CD4-positive, alpha-beta memory T cell (primary cell): ENCODE results near the gene KIAA1217. TPM values are rescaled to one million over a fixed set of nuclear protein-coding genes. Genes with fewer than 3 reads are reported as not detected.

ENCODE experiments used
- CTCF ChIA-PET: fragments of 350-600 bp; sonication (Branson Sonifier 250); formaldehyde crosslinking; loops from one replicate; lab custom pipeline; 2021; ENCODE audit warnings: inconsistent platforms; ENCODE audit not compliant: partially characterized antibody; lab: Charles Lee
- POLR2A ChIA-PET: fragments of 350-600 bp; sonication (Branson Sonifier 250); formaldehyde crosslinking; loops from one replicate; lab custom pipeline; 2021; ENCODE audit not compliant: partially characterized antibody; lab: Charles Lee
- DNase-seq, 5 donors: peaks; one replicate each; pipeline versions ENCODE4 v3.0.0 to v3.0.0-alpha.2; 2020 to 2022; ENCODE audit warnings: mixed read lengths in 1 of 5
- H3K27ac ChIP-seq: one replicate; pipeline ENCODE4 v1.7.0; 2013; ENCODE audit warnings: low read depth, low read length
- H3K27me3 ChIP-seq: 2 replicates; pipeline ENCODE4 v1.7.0; 2013; ENCODE audit warnings: mild to moderate bottlenecking, low read length, moderate library complexity; ENCODE audit not compliant: insufficient read depth
- H3K36me3 ChIP-seq: 2 replicates; pipeline ENCODE4 v1.7.0; 2013; ENCODE audit warnings: mild to moderate bottlenecking, low read length, moderate library complexity; ENCODE audit not compliant: insufficient read depth
- H3K4me1 ChIP-seq: 2 replicates; pipeline ENCODE4 v1.7.0; 2013; ENCODE audit warnings: mild to moderate bottlenecking, low read length, moderate library complexity; ENCODE audit not compliant: insufficient read depth
- H3K4me3 ChIP-seq, 2 donors: one replicate each; pipeline ENCODE4 v1.7.0; 2013; ENCODE audit warnings: low read length in 2 of 2, mild to moderate bottlenecking in 1 of 2
- H3K9me3 ChIP-seq, 2 donors: one replicate each; pipeline ENCODE4 v1.7.0; 2013; ENCODE audit warnings: low read length in 2 of 2, control low read depth in 1 of 2; ENCODE audit not compliant: control insufficient read depth in 1 of 2
- H3K27ac Mint-ChIP-seq, 7 donors: one replicate each; pipeline ENCODE4 v1.8.0; 2020 to 2021; ENCODE audit warnings: mixed read lengths in 7 of 7, mild to moderate bottlenecking in 6 of 7, inconsistent platforms in 3 of 7, moderate library complexity in 3 of 7
- H3K27me3 Mint-ChIP-seq, 2 donors: one replicate each; pipeline ENCODE4 v1.8.0; 2020 to 2021; ENCODE audit warnings: mixed read lengths in 2 of 2
- H3K36me3 Mint-ChIP-seq, 2 donors: one replicate each; pipeline ENCODE4 v1.8.0; 2020 to 2021; ENCODE audit warnings: mixed read lengths in 2 of 2, inconsistent platforms in 1 of 2, mild to moderate bottlenecking in 1 of 2
- H3K4me1 Mint-ChIP-seq, 4 donors: one replicate each; pipeline ENCODE4 v1.8.0; 2020 to 2021; ENCODE audit warnings: mixed read lengths in 4 of 4, mild to moderate bottlenecking in 1 of 4
- H3K4me3 Mint-ChIP-seq, 8 donors: one replicate each; pipeline ENCODE4 v1.8.0; 2020 to 2021; ENCODE audit warnings: mixed read lengths in 8 of 8, mild to moderate bottlenecking in 7 of 8, moderate library complexity in 6 of 8, inconsistent platforms in 3 of 8
- H3K9me3 Mint-ChIP-seq, 8 donors: one replicate each; pipeline ENCODE4 v1.8.0; 2020 to 2021; ENCODE audit warnings: mixed read lengths in 8 of 8, mild to moderate bottlenecking in 5 of 8, inconsistent platforms in 3 of 8, moderate library complexity in 1 of 8
- intact Hi-C: fragments of 100-400 bp; cut with micrococcal nuclease; formaldehyde crosslinking; loops from one replicate; pipeline ENCODE4 v1.15.1; 2023
- polyA plus RNA-seq, 2 donors: library from polyadenylated mRNA; unstranded; fragments of 300-500 nt; fragmentation: Illumina TruSeq; gene quantifications; one replicate each; pipeline ENCODE4 v1.2.3, GENCODE V29; 2021
- total RNA-seq, 2 experiments: library from RNA; stranded (reverse); gene quantifications; one replicate each; pipeline ENCODE4 v1.2.3, GENCODE V29; 2021

Gene KIAA1217
- total and polyA plus RNA-seq, 4 experiments from 2014 or later = 0.69 to 0.75 (median 0.70) TPM; not detected in 1

DNA sequence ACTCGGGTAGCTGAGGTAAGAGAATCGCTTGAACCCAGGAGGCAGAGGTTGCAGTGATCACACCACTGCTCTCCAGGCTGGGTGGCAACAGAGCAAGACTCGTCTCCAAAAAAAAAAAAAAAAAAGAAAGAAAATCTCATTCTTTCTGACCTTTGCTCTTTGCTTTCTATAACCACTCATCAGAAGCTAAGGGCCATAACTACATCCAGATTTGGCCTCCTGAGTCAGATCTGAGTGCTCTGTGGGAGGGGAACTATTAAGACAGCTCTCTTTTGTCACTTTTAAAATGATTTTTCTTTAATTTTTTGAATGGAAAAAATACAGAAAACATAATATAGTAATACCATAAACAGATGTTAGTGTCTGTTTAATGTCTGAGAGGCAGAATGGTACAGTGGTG is 210.1 kb downstream of the KIAA1217 start:
- H3K36me3 Mint-ChIP-seq = no peaks in the 10 kb centered on the region
- H3K4me1 Mint-ChIP-seq = no peaks in the 10 kb centered on the region
- no peaks in the 10 kb centered on the region for H3K36me3 ChIP-seq
- peaks cover 0 to 4% (median under 1%) of the 10 kb centered on the region in 8 donors for H3K9me3 Mint-ChIP-seq
- H3K27ac ChIP-seq = no peak overlapping the region
- H3K4me3 Mint-ChIP-seq = no peak overlapping the region
- H3K27ac Mint-ChIP-seq = no peak overlapping the region
- ChIA-PET CTCF (interaction anchor here (0.6 to 0.7 kb wide), 2 partner anchors 13 to 87 kb away, joined by 3 read pairs; no protein-coding TSS in a partner anchor), POLR2A (no interaction called here)
- intact Hi-C loops = loop anchor here (10.0 kb wide), 1 partner anchor 86 kb away; no protein-coding TSS in a partner anchor
- no peaks in the 10 kb centered on the region for H3K27me3 ChIP-seq
- no peaks in the 10 kb centered on the region for H3K9me3 ChIP-seq
- no peaks in the 10 kb centered on the region for H3K4me1 ChIP-seq
- no peak for DNase-seq
- peaks cover 8 to 12% of the 10 kb centered on the region in 2 donors for H3K27me3 Mint-ChIP-seq
- no peak overlapping the region for H3K4me3 ChIP-seq

DNA sequence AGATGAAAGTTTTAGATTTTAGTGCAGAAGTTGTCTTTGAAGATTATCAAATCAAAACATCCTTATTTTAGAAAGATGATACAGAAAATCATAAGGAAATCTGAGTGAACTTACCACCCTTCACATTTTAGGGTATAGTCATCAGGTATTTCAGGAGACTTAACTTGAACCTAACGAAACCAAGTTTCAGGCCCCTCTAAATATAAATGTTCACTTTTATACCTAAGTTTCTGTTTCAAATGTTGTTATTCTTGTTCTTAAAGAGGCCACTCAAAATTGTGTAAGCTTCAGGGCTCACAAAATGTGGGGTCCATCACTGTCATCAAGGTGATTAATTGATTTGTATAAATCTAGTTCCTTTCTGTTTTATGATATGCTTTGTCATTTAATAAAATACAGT is 216.2 kb downstream of the KIAA1217 start:
- intact Hi-C loops = no loop called here
- H3K9me3 Mint-ChIP-seq = peaks cover 0 to 3% (median 0%) of the 10 kb centered on the region in 8 donors
- H3K27ac Mint-ChIP-seq = no peak overlapping the region
- CTCF ChIA-PET = no interaction called here
- H3K36me3 Mint-ChIP-seq = no peaks in the 10 kb centered on the region
- no peaks in the 10 kb centered on the region for H3K4me1 Mint-ChIP-seq
- H3K27me3 ChIP-seq = no peaks in the 10 kb centered on the region
- no peak overlapping the region for H3K4me3 ChIP-seq
- H3K27ac ChIP-seq = no peak overlapping the region
- no peak overlapping the region for H3K4me3 Mint-ChIP-seq
- POLR2A ChIA-PET = no interaction called here
- H3K36me3 ChIP-seq = no peaks in the 10 kb centered on the region
- DNase-seq = no peak
- H3K9me3 ChIP-seq = no peaks in the 10 kb centered on the region
- no peaks in the 10 kb centered on the region for H3K4me1 ChIP-seq
- H3K27me3 Mint-ChIP-seq = peaks cover 2 to 3% of the 10 kb centered on the region in 2 donors

DNA sequence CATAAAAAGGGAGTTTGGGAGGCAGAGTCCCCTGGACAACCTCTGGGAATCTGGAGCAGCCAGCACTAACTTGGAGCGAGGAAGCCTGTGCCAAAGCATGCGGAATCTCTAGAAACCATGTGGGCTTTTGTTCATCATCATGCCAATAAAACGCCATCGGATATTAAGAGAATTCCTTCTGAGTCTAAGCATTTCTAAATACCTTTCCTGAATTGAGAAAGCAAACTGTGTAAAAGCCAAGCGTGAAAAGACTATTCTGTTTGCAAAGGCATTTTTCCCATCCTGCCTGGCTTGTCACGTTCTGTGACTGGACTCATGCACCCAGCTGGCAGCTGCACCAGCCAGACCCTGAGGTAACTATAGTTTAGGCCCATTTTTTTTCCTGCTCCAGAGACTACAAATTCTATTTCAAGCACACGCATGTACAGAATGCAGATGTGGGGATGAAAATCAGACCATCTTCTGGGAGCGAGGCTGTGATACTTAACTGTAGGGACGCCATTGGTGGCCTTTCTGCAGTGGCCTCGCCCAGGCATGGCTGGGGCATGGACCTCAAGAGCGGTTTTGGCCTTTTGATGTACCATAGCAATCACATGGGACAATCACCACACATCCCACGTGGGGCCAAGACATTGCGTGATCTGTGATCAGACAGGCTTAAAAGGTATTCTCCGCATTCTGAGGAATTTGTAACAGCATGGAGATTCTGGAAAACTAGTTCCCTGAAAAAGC is 218.9 kb downstream of the KIAA1217 start:
- Mint-ChIP-seq H3K4me1 (no peaks in the 10 kb centered on the region), H3K9me3 (no peaks in the 10 kb centered on the region), H3K36me3 (no peaks in the 10 kb centered on the region), H3K4me3 (no peak overlapping the region), H3K27me3 (peaks cover 0 to 3% of the 10 kb centered on the region in 2 donors), H3K27ac (no peak overlapping the region)
- no peaks in the 10 kb centered on the region for H3K36me3 ChIP-seq
- intact Hi-C loops = no loop called here
- H3K4me3 ChIP-seq = no peak overlapping the region
- ChIA-PET POLR2A (no interaction called here), CTCF (interaction anchor here (1.2 kb wide), 1 partner anchor 10 kb away, joined by 4 read pairs; no protein-coding TSS in a partner anchor)
- no peaks in the 10 kb centered on the region for H3K27me3 ChIP-seq
- H3K27ac ChIP-seq = no peak overlapping the region
- no peak for DNase-seq
- no peaks in the 10 kb centered on the region for H3K9me3 ChIP-seq
- no peaks in the 10 kb centered on the region for H3K4me1 ChIP-seq

DNA sequence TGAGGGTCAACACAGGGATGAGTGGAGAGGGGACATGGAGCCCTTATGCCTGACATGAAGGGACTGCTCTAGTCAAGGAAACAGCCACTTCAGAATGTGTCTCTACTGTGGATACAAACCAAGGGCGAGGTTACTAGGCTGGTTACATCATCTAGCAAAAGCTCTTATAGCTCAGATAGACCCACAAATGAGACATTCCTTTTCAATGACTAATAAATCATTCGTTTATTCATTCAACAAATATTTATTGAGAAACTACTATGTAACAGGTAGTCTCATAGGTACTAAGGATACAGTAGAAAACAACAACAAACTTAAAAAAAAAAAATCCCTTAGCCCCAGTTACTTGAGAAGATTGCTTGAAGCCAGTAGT is 219.5 kb downstream of the KIAA1217 start:
- Mint-ChIP-seq H3K4me1 (no peaks in the 10 kb centered on the region), H3K27ac (no peak overlapping the region), H3K4me3 (no peak overlapping the region), H3K27me3 (peaks cover 0 to 3% of the 10 kb centered on the region in 2 donors), H3K36me3 (no peaks in the 10 kb centered on the region), H3K9me3 (no peaks in the 10 kb centered on the region)
- DNase-seq = no peak
- intact Hi-C loops = no loop called here
- CTCF ChIA-PET = interaction anchor here (1.2 kb wide), 2 partner anchors 11 kb away, joined by 3 to 4 read pairs; no protein-coding TSS in a partner anchor
- Histone ChIP-seq H3K4me3 (no peak overlapping the region), H3K4me1 (no peaks in the 10 kb centered on the region), H3K9me3 (no peaks in the 10 kb centered on the region), H3K27ac (no peak overlapping the region), H3K36me3 (no peaks in the 10 kb centered on the region), H3K27me3 (no peaks in the 10 kb centered on the region)
- POLR2A ChIA-PET = no interaction called here

DNA sequence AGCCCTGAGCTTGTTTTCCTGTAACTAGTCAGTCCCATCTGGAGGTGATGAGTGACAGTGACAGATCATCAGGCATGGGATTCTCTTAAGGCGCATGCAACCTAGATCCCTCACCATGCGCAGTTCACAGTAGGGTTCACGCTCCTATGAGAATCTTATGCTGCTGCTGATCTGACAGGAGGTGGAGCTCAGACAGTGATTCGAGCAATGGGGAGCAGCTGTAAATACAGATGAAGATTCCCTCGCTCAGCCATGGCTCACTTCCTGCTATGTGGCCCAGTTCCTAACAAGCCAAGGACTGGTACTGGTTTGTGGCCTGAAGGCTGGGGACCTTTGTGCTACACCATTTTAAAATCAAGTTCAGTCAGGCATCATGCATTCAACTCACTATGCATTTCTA is 221.7 kb downstream of the KIAA1217 start:
- Histone ChIP-seq H3K9me3 (no peaks in the 10 kb centered on the region), H3K4me1 (no peaks in the 10 kb centered on the region), H3K27me3 (no peaks in the 10 kb centered on the region), H3K36me3 (no peaks in the 10 kb centered on the region), H3K27ac (no peak overlapping the region), H3K4me3 (no peak overlapping the region)
- no peak for DNase-seq
- CTCF ChIA-PET = no interaction called here
- Mint-ChIP-seq H3K4me3 (no peak overlapping the region), H3K36me3 (no peaks in the 10 kb centered on the region), H3K27ac (no peak overlapping the region), H3K27me3 (peaks cover 2 to 4% of the 10 kb centered on the region in 2 donors), H3K9me3 (peaks cover 0 to 3% (median 0%) of the 10 kb centered on the region in 8 donors), H3K4me1 (no peaks in the 10 kb centered on the region)
- intact Hi-C loops = no loop called here
- POLR2A ChIA-PET = no interaction called here

DNA sequence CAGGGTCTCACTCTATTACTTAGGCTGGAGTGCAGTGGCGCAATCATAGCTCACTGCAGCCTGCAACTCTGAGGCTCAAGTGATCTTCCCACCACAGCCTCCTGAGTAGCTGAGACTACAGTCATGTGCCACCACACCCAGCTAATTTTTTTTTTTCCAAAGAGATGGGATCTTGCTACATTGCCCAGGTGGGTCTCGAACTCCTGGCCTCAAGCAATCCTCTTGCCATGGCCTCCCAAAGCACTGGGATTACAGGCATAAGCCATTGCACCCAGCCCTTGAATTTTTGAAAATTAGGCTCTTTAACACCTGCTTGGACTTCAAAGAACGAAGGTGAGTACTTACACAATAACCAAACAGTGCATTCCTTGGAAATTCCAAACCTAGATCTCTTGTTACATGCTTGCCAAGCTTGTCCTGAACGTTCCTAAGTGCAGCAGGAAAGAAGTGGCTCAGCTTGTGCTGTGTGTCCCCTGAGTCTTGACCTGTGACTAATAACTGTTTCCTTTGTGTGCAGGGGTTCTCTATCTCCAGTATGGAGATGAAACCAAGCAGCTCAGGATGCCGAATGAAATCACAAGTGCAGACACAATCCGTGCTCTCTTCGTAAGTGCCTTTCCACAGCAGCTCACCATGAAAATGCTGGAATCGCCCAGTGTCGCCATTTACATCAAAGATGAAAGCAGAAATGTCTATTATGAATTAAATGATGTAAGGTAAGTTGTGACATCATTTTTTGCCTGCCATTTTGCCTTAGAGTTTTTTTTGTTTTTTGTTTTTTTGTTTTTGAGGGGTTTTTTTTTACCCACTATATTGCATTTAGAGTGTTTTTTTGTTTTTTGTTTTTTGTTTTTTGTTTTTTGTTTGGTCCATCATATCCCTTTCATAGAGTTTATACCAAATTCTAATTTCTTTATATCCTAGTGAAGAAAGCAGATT is 223.8 kb downstream of the KIAA1217 start:
- H3K27ac Mint-ChIP-seq = no peak overlapping the region
- ChIA-PET CTCF (no interaction called here), POLR2A (no interaction called here)
- no peak overlapping the region for H3K4me3 ChIP-seq
- peaks cover 4 to 6% of the 10 kb centered on the region in 2 donors for H3K27me3 Mint-ChIP-seq
- no peak for DNase-seq
- H3K27ac ChIP-seq = no peak overlapping the region
- no peak overlapping the region for H3K4me3 Mint-ChIP-seq
- intact Hi-C loops = no loop called here
- no peaks in the 10 kb centered on the region for H3K9me3 ChIP-seq
- no peaks in the 10 kb centered on the region for H3K27me3 ChIP-seq
- H3K4me1 ChIP-seq = no peaks in the 10 kb centered on the region
- no peaks in the 10 kb centered on the region for H3K4me1 Mint-ChIP-seq
- no peaks in the 10 kb centered on the region for H3K36me3 Mint-ChIP-seq
- H3K36me3 ChIP-seq = no peaks in the 10 kb centered on the region
- H3K9me3 Mint-ChIP-seq = peaks cover 0 to 3% (median 0%) of the 10 kb centered on the region in 8 donors

DNA sequence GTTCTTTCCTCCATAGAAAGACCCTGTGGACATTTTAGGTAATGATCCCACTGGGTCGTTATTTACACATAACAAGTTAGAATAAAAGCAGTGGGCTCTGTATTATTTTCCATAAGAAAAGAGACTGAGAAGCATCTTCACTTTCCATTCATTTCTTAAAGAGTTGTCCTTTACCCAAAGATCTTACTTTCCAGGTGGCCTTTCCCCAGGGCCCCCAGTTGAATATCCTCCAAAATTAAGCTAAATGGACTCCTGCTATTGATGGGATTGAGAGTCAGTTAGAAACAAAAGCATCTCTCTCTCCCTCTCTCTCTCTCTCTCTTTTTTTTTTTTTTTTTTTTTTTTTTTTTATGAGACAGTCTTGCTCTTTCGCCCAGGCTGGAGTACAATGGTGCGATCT is 224.8 kb downstream of the KIAA1217 start:
- CTCF ChIA-PET = no interaction called here
- peaks cover 0 to 3% (median 0%) of the 10 kb centered on the region in 8 donors for H3K9me3 Mint-ChIP-seq

More for the DNA sequence above, 224.8 kb downstream of the KIAA1217 start:
- Mint-ChIP-seq H3K27me3 (peaks cover 4 to 9% of the 10 kb centered on the region in 2 donors), H3K27ac (no peak overlapping the region), H3K36me3 (no peaks in the 10 kb centered on the region), H3K4me1 (no peaks in the 10 kb centered on the region), H3K4me3 (no peak overlapping the region)
- no peaks in the 10 kb centered on the region for H3K27me3 ChIP-seq
- no peak overlapping the region for H3K27ac ChIP-seq
- intact Hi-C loops = no loop called here
- no peak for DNase-seq
- no peaks in the 10 kb centered on the region for H3K36me3 ChIP-seq
- no peak overlapping the region for H3K4me3 ChIP-seq
- POLR2A ChIA-PET = no interaction called here
- no peaks in the 10 kb centered on the region for H3K4me1 ChIP-seq
- no peaks in the 10 kb centered on the region for H3K9me3 ChIP-seq
